ENCODE measurements around the gene CTNNBL1.

DNA sequence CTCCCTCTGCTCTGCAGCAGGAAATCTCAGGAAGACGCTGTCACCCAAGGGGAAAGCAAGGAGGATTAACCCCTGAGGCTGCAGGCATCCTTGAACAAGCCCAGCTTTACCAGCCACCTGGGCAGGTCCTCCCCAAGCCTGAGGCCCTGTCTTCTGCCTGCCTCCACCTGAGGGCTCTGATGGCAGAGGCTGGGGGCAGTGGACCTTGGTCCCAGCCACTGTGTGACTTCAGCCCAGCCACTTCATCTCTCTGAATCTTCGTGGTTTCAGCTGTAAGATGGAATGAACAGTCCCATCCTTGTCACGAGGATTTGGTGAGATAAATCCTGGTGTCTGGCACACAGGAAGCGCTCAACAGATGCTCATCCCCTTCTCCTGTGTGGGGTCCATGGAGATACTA, 200.6 kb downstream of the CTNNBL1 start:
- TF ChIP-seq EZH2 (IDR thresholded peaks at IDR 0.05) (no peak), RAD21 (IDR thresholded peaks at IDR 0.05; ENCODE audit: low read depth) (no peak), EZH2phosphoT487 (IDR thresholded peaks at IDR 0.05; ENCODE audit: borderline replicate concordance) (no peak), POLR2A (IDR thresholded peaks at IDR 0.05; ENCODE audit: borderline replicate concordance, extremely low read depth, insufficient read depth, insufficient read length) (no peak), ZNF274 (IDR thresholded peaks at IDR 0.05; ENCODE audit: low read depth, low read length) (no peak), CEBPB (IDR thresholded peaks at IDR 0.05; ENCODE audit: low read depth) (no peak), POLR2AphosphoS5 (IDR thresholded peaks at IDR 0.05; ENCODE audit: low read depth, low read length) (no peak), YY1 (IDR thresholded peaks at IDR 0.05; ENCODE audit: extremely low read depth, insufficient replicate concordance, low read depth, low read length) (no peak), SRF (IDR thresholded peaks at IDR 0.05; ENCODE audit: low read depth) (no peak), EGR1 (IDR thresholded peaks at IDR 0.05; ENCODE audit: low read depth) (no peak)
- TF ChIP-seq, protein P1, sequence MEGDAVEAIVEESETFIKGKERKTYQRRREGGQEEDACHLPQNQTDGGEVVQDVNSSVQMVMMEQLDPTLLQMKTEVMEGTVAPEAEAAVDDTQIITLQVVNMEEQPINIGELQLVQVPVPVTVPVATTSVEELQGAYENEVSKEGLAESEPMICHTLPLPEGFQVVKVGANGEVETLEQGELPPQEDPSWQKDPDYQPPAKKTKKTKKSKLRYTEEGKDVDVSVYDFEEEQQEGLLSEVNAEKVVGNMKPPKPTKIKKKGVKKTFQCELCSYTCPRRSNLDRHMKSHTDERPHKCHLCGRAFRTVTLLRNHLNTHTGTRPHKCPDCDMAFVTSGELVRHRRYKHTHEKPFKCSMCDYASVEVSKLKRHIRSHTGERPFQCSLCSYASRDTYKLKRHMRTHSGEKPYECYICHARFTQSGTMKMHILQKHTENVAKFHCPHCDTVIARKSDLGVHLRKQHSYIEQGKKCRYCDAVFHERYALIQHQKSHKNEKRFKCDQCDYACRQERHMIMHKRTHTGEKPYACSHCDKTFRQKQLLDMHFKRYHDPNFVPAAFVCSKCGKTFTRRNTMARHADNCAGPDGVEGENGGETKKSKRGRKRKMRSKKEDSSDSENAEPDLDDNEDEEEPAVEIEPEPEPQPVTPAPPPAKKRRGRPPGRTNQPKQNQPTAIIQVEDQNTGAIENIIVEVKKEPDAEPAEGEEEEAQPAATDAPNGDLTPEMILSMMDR (IDR thresholded peaks at IDR 0.05 in 2 of 3, conservative IDR thresholded peaks at IDR 0.05 in 1 of 3; ENCODE audit: borderline replicate concordance in 1 of 3, insufficient read depth in 1 of 3, low read depth in 2 of 3, low read length in 2 of 3) = no peak

All from HCT116 (cell line).